OCI-LY3 (cell line): ENCODE measurements around the gene CLCN1.

Experiments used
- H2AFZ ChIP-seq: fragments of 200-600, 300-600 bp; shearing (Covaris generic); 2 replicates; pipeline ENCODE4 v1.6.0; 2014; ENCODE audit warnings: antibody characterized with exemption, low read depth, low read length
- H3K27ac ChIP-seq: fragments of 200-600, 300-600 bp; sonication (generic); 2 replicates; pipeline ENCODE4 v1.5.1; 2014; ENCODE audit warnings: mild to moderate bottlenecking, low read length, moderate library complexity, mixed read lengths
- H3K27me3 ChIP-seq: fragments of 200-600, 300-600 bp; sonication (generic); 2 replicates; pipeline ENCODE4 v1.6.1; 2014; ENCODE audit warnings: low read depth, low read length, mixed read lengths
- H3K36me3 ChIP-seq: fragments of 200-600, 300-600 bp; sonication (generic); replicated peaks from 2 replicates; pipeline ENCODE3; 2014; ENCODE audit warnings: low read depth, low read length, mixed read lengths
- H3K4me1 ChIP-seq: fragments of 300-600, 200-600 bp; sonication (generic); 2 replicates; pipeline ENCODE4 v1.6.1; 2014; ENCODE audit warnings: low read length, mixed read lengths
- H3K4me2 ChIP-seq: fragments of 200-600, 300-600 bp; sonication (generic); 2 replicates; pipeline ENCODE4 v1.6.1; 2014; ENCODE audit warnings: low read length, mixed read lengths
- H3K4me3 ChIP-seq: fragments of 300-600, 200-600 bp; sonication (generic); 2 replicates; pipeline ENCODE4 v1.5.1; 2014; ENCODE audit warnings: antibody characterized with exemption, mild to moderate bottlenecking, low read length, moderate library complexity
- H3K79me2 ChIP-seq: fragments of 300-600, 200-600 bp; shearing (Covaris generic); 2 replicates; pipeline ENCODE4 v1.6.1; 2014; ENCODE audit warnings: mild to moderate bottlenecking, low read length, mixed read lengths
- H3K9ac ChIP-seq: fragments of 300-600, 200-600 bp; shearing (Covaris generic); 2 replicates; pipeline ENCODE4 v1.6.0; 2014; ENCODE audit warnings: mild to moderate bottlenecking, low read length, moderate library complexity
- H3K9me3 ChIP-seq: fragments of 200-600, 300-600 bp; shearing (Covaris generic); 2 replicates; pipeline ENCODE4 v1.6.1; 2014; ENCODE audit warnings: low read length, mixed read lengths; ENCODE audit not compliant: insufficient read depth
- H4K20me1 ChIP-seq: fragments of 200-600, 300-600 bp; sonication (generic); 2 replicates; pipeline ENCODE4 v1.6.1; 2016; ENCODE audit warnings: low read length, mixed read lengths; ENCODE audit not compliant: insufficient read depth
- CTCF ChIP-seq: fragments of 200-600, 300-600 bp; sonication (generic); IDR thresholded peaks from 2 replicates; pipeline ENCODE4 v1.5.1; 2014; ENCODE audit warnings: antibody characterized with exemption, low read length, low read depth
- EZH2phosphoT487 ChIP-seq: fragments of 200-600 bp; shearing (Covaris generic); IDR thresholded peaks from 2 replicates; pipeline ENCODE4 v1.6.1; 2018; ENCODE audit warnings: antibody characterized with exemption, mixed run types, low read depth

Gene CLCN1

GRCh38 chr7:143356414-143357050 is 40.6 kb downstream of the CLCN1 start:
- H3K4me1 ChIP-seq: no peaks in the 10 kb centered on the region
- H3K27ac ChIP-seq: no peak overlapping the region
- TF ChIP-seq CTCF: no peak
- no peak for TF ChIP-seq EZH2phosphoT487
- no peaks in the 10 kb centered on the region for H3K36me3 ChIP-seq
- H3K9me3 ChIP-seq: no peaks in the 10 kb centered on the region
- H4K20me1 ChIP-seq: no peaks in the 10 kb centered on the region
- no peaks in the 10 kb centered on the region for H3K79me2 ChIP-seq
- peaks cover 15% of the 10 kb centered on the region for H3K27me3 ChIP-seq
- H3K4me2 ChIP-seq: no peak overlapping the region
- H3K4me3 ChIP-seq: no peak overlapping the region
- no peak overlapping the region for H3K9ac ChIP-seq
- no peak overlapping the region for H2AFZ ChIP-seq

GRCh38 chr7:143358626-143359025 is 42.7 kb downstream of the CLCN1 start:
- Histone ChIP-seq H3K79me2 (no peaks in the 10 kb centered on the region), H4K20me1 (no peaks in the 10 kb centered on the region), H3K4me2 (no peak overlapping the region), H3K4me3 (no peak overlapping the region), H2AFZ (no peak overlapping the region), H3K9ac (no peak overlapping the region), H3K9me3 (no peaks in the 10 kb centered on the region), H3K4me1 (peaks cover 3% of the 10 kb centered on the region), H3K27ac (no peak overlapping the region), H3K36me3 (no peaks in the 10 kb centered on the region), H3K27me3 (peaks cover 28% of the 10 kb centered on the region)
- TF ChIP-seq EZH2phosphoT487 (no peak), CTCF (no peak)

- Histone ChIP-seq H4K20me1 (no peaks in the 10 kb centered on the region), H3K27me3 (peaks cover 37% of the 10 kb centered on the region), H3K4me1 (peaks cover 3% of the 10 kb centered on the region), H3K4me2 (no peak overlapping the region), H3K9ac (no peak overlapping the region), H3K27ac (no peak overlapping the region), H3K4me3 (no peak overlapping the region), H2AFZ (no peak overlapping the region), H3K79me2 (no peaks in the 10 kb centered on the region), H3K36me3 (no peaks in the 10 kb centered on the region), H3K9me3 (no peaks in the 10 kb centered on the region)
- no peak for TF ChIP-seq EZH2phosphoT487
- no peak for TF ChIP-seq CTCF
These were observed 44.0 kb downstream of the CLCN1 start for GRCh38 chr7:143359771-143360353.

- Histone ChIP-seq H3K4me1 (peaks cover 3% of the 10 kb centered on the region), H3K27ac (no peak overlapping the region), H3K9me3 (no peaks in the 10 kb centered on the region), H3K36me3 (no peaks in the 10 kb centered on the region), H3K9ac (no peak overlapping the region), H3K4me2 (no peak overlapping the region), H3K79me2 (no peaks in the 10 kb centered on the region), H3K4me3 (no peak overlapping the region), H2AFZ (no peak overlapping the region), H4K20me1 (no peaks in the 10 kb centered on the region), H3K27me3 (peaks cover 44% of the 10 kb centered on the region)
- TF ChIP-seq EZH2phosphoT487: no peak
- TF ChIP-seq CTCF: no peak
These were observed 45.1 kb downstream of the CLCN1 start for GRCh38 chr7:143360788-143361551.
